HG02870 (cell line): Measurements from ENCODE around the gene KIF25.
"Not testable (repeated sequence)": the region's sequence is repeated elsewhere in the genome, so short reads cannot be mapped to it uniquely, and the experiment has no call there.

Experiments used
- ATAC-seq: cut with Tn5 transposase; IDR thresholded peaks from one replicate; pipeline ENCODE4 v1.9.1; 2021; ENCODE audit warnings: mild to moderate bottlenecking, moderate library complexity; ENCODE audit not compliant: unreplicated experiment

KIF25 gene

GRCh38 chr6:167993831-167994230 lies 3.6 kb upstream of the KIF25 start:
- no peak for ATAC-seq

GRCh38 chr6:167995302-167995701 lies 2.2 kb upstream of the KIF25 start:
- ATAC-seq: no peak

GRCh38 chr6:167995731-167996151 lies 1.7 kb upstream of the KIF25 start:
- no peak for ATAC-seq

- no peak for ATAC-seq
Observed at GRCh38 chr6:167996424-167997199, 859 bp upstream of the KIF25 start.

GRCh38 chr6:167998215-167998614 lies 744 bp downstream of the KIF25 start:
- no peak for ATAC-seq

GRCh38 chr6:168000198-168001028 lies 2.9 kb downstream of the KIF25 start:
- ATAC-seq: no peak

GRCh38 chr6:168001029-168001332 lies 3.5 kb downstream of the KIF25 start:
- no peak for ATAC-seq

GRCh38 chr6:168001514-168001913 lies 4.0 kb downstream of the KIF25 start:
- not testable (repeated sequence) for ATAC-seq

GRCh38 chr6:168002804-168003203 lies 5.3 kb downstream of the KIF25 start:
- ATAC-seq: no peak

GRCh38 chr6:168004023-168004422 lies 6.6 kb downstream of the KIF25 start:
- ATAC-seq: no peak

GRCh38 chr6:168004945-168005344 lies 7.5 kb downstream of the KIF25 start:
- ATAC-seq: no peak

- ATAC-seq: no peak
Observed at GRCh38 chr6:168005796-168006195, 8.3 kb downstream of the KIF25 start.

- no peak for ATAC-seq
Observed at GRCh38 chr6:168007592-168008338, 10.3 kb downstream of the KIF25 start.

- ATAC-seq: no peak
Observed at GRCh38 chr6:168009331-168009730, 11.9 kb downstream of the KIF25 start.

- ATAC-seq: no peak
Observed at GRCh38 chr6:168011291-168011690, 13.8 kb downstream of the KIF25 start.

- no peak for ATAC-seq
Observed at GRCh38 chr6:168012431-168013249, 15.2 kb downstream of the KIF25 start.

GRCh38 chr6:168013250-168013915 lies 15.9 kb downstream of the KIF25 start:
- ATAC-seq: no peak

GRCh38 chr6:168014428-168014827 lies 17.0 kb downstream of the KIF25 start:
- ATAC-seq: no peak

- ATAC-seq: no peak
Observed at GRCh38 chr6:168015009-168015408, 17.5 kb downstream of the KIF25 start.

GRCh38 chr6:168015482-168016175 lies 18.2 kb downstream of the KIF25 start:
- no peak for ATAC-seq
